NCI-H1417 treated with DMSO at 0.1 percent for 48 hours (cell line): ENCODE data around the gene MAN2A1.
"Not testable (repeated sequence)": the region's sequence is repeated elsewhere in the genome, so short reads cannot be mapped to it uniquely, and the experiment has no call there.

ENCODE experiments used
- DNase-seq: peaks from one replicate; lab custom pipeline; 2025; lab: John Stamatoyannopoulos, UW

The MAN2A1 gene

GRCh38 chr5:109755761-109756160 is 66.0 kb downstream of the MAN2A1 start:
- DNase-seq = no peak

GRCh38 chr5:109756543-109757185 is 66.9 kb downstream of the MAN2A1 start:
- no peak for DNase-seq

GRCh38 chr5:109757490-109757889 is 67.8 kb downstream of the MAN2A1 start:
- DNase-seq = no peak

- DNase-seq = no peak
Observed at GRCh38 chr5:109759306-109759705, 69.6 kb downstream of the MAN2A1 start.

- not testable (repeated sequence) for DNase-seq
Observed at GRCh38 chr5:109760130-109760529, 70.4 kb downstream of the MAN2A1 start.

- no peak for DNase-seq
Observed at GRCh38 chr5:109762821-109763220, 73.1 kb downstream of the MAN2A1 start.

- no peak for DNase-seq
Observed at GRCh38 chr5:109767184-109767995, 77.7 kb downstream of the MAN2A1 start.

- DNase-seq = no peak
Observed at GRCh38 chr5:109767997-109768396, 78.3 kb downstream of the MAN2A1 start.

GRCh38 chr5:109769597-109770291 is 80.0 kb downstream of the MAN2A1 start:
- DNase-seq = no peak

GRCh38 chr5:109775130-109775529 is 85.4 kb downstream of the MAN2A1 start:
- DNase-seq = no peak

- DNase-seq = no peak
Observed at GRCh38 chr5:109779036-109779735, 89.5 kb downstream of the MAN2A1 start.

GRCh38 chr5:109784687-109785086 is 95.0 kb downstream of the MAN2A1 start:
- no peak for DNase-seq

GRCh38 chr5:109786206-109786855 is 96.6 kb downstream of the MAN2A1 start:
- no peak for DNase-seq

- DNase-seq = no peak
Observed at GRCh38 chr5:109788596-109788995, 98.9 kb downstream of the MAN2A1 start.

GRCh38 chr5:109792613-109793012 is 102.9 kb downstream of the MAN2A1 start:
- no peak for DNase-seq

- no peak for DNase-seq
Observed at GRCh38 chr5:109803854-109804253, 114.1 kb downstream of the MAN2A1 start.

- no peak for DNase-seq
Observed at GRCh38 chr5:109805472-109805871, 115.7 kb downstream of the MAN2A1 start.

GRCh38 chr5:109805883-109806282 is 116.2 kb downstream of the MAN2A1 start:
- DNase-seq = no peak

GRCh38 chr5:109812698-109813097 is 123.0 kb downstream of the MAN2A1 start:
- no peak for DNase-seq

- no peak for DNase-seq
Observed at GRCh38 chr5:109816732-109817131, 127.0 kb downstream of the MAN2A1 start.

- no peak for DNase-seq
Observed at GRCh38 chr5:109819878-109820277, 130.2 kb downstream of the MAN2A1 start.

GRCh38 chr5:109823597-109823996 is 133.9 kb downstream of the MAN2A1 start:
- DNase-seq = no peak
